Activated CD4-positive, CD25-positive, alpha-beta regulatory T cell treated with anti-CD3 and anti-CD28 coated beads, Interleukin-2, amount 50 U/mL, for 16 hours (primary cell): Measurements from ENCODE around the gene PHPT1.
"Not testable (repeated sequence)": the region's sequence is repeated elsewhere in the genome, so short reads cannot be mapped to it uniquely, and the experiment has no call there.

Experiments
- DNase-seq: peaks from one replicate; pipeline ENCODE4 v3.0.0-alpha.2; 2020; ENCODE audit warnings: low read depth, low spot score

Gene PHPT1

GRCh38 chr9:136837146-136837855 lies 11.9 kb upstream of the PHPT1 start:
- no peak for DNase-seq

GRCh38 chr9:136837856-136838277 lies 11.3 kb upstream of the PHPT1 start:
- not testable (repeated sequence) for DNase-seq

DNA sequence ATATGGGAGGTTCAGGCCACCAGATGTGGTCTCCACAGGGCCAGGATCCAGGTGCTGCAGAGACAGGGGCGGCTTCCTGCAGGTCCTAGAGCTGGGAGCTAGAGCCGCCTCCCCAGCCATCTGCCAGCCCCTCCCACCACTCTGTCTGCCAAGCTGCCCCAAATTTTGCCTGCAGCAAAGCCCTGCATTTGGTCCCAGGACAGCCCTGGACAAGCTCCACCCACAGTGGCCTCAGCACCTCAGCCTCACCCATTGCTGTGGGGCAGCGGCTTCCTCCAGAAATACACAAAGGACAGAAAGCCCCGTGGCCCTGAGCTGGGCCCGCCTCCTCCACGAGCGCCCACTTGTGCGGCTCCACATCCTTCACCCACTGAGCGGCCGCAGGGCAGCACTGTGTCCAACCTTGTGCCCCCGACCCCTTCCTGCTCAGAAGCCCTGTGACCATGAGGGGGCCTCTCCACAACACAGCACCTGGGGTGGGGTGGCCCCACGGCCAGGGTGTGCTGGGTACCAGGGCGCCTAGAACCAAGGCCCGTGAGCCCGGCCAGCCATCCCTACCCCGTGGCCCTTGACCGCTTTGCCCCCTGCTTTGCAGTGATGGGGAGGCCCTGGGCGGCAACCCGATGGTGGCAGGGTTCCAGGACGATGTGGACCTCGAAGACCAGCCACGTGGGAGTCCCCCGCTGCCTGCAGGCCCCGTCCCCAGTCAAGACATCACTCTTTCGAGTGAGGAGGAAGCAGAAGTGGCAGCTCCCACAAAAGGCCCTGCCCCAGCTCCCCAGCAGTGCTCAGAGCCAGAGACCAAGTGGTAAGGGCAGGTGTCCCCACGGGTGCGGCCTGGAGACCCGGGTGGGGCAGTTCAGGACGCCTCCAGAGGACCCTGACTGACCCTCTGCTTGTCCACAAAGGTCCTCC lies 10.6 kb upstream of the PHPT1 start:
- DNase-seq: no peak

GRCh38 chr9:136839229-136840139 lies 9.7 kb upstream of the PHPT1 start:
- no peak for DNase-seq

DNA sequence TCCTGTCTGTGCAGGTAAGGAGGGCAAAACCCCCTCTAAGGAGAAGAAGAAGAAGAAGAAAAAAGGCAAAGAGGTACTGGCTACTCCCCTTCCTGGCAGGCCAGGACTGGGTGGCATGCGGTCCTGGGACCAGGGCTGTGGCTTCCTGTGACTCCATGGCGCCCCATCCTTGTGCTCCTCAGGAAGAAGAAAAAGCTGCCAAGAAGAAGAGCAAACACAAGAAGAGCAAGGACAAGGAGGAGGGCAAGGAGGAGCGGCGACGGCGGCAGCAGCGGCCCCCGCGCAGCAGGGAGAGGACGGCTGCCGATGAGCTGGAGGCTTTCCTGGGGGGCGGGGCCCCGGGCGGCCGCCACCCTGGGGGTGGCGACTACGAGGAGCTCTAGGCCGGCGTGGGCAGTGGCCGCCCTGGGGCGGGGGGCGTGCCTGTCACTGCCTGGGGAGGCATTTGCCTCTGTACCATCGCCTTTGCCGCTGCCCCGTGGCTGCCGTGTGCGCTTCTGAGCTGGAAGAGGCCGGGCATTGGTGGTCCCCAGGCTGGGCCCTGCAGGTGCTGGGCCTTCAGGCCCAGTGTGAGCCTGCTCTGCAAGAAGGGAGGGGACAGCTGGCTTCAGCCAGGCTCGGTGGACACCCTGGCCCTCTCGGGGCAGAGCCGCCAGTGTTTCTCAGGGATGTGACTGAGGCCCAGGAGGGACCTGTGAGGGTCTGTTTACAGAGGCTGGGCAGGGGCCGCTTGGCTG lies 8.9 kb upstream of the PHPT1 start:
- no peak for DNase-seq

GRCh38 chr9:136840877-136841645 lies 8.1 kb upstream of the PHPT1 start:
- DNase-seq: no peak

DNA sequence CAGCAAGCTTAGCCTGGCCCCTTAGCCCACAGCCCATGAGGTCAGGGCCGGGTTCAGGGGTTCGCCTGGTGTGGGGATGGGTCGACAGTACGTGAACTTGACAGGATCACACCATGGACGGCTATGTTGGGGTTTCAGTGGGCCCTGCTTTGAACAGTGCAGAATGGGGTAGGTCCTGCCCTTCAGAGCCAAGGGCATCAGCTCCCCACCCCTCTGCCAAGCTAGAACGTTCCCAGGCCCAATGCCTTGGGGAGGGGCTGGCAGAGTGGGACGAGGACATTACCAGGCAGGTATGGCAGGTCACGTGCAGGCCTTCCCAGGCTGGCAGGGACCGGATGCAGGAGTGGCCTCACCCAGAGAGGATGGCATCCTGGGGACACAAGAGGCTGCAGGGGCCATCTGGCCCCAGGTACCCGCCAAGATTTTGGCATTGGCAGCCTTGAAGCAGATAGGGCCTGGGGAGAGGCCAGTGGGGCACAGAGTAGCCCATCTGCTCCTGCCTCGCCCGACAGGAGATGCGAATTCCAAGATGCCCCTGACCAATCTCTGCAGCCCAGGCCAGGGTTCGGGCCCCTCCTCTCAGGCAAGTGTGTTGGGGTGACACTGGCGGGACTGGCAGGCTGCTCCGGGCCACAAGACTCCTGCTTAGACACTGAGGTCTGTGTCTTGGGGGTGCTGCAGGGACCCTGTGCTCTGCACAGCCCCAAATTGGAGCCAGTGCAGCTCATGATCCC lies 7.4 kb upstream of the PHPT1 start:
- not testable (repeated sequence) for DNase-seq

DNA sequence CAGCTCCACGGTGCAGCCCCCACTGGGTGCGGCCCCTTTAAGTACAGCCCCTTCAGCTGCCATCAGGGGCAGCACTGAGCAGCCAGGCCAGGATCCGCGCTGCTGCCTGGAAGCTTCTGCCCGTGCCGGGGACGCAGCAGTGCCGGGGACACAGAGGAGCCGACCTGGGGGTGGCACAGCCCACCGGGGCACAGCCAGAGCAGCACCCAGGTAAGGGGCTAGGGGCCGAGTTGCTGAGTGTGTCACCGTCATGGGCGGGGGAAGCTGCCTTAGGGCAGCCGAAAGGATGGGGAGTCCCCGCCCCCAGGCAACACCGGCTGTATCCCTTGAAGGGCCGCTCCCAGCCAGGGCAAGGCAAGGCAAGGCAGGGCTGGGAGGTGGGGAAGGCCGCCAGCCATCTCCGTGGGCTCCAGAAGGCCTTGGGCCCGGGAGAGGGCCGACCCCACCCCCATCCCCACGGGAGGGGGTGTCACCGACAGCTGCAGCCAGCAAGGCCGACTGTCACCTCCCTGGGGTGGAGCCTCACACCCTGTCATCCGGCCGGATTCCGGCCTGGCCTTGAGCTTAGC lies 6.7 kb upstream of the PHPT1 start, which contains the start of gene AJM1:
Gene AJM1 (plus strand): TSS at position 99 of the 569 bp plus-strand sequence. CDS start 1,937 bp downstream, outside the sequence.
- DNase-seq: peak; percentile 58

- not testable (repeated sequence) for DNase-seq
Measured at GRCh38 chr9:136843159-136843800, 5.9 kb upstream of the PHPT1 start.

- not testable (repeated sequence) for DNase-seq
Measured at GRCh38 chr9:136843801-136844740, 5.1 kb upstream of the PHPT1 start.

GRCh38 chr9:136844761-136845464 lies 4.3 kb upstream of the PHPT1 start:
- DNase-seq: no peak

GRCh38 chr9:136845465-136846260 lies 3.5 kb upstream of the PHPT1 start:
- DNase-seq: no peak

- no peak for DNase-seq
Measured at GRCh38 chr9:136846376-136847087, 2.7 kb upstream of the PHPT1 start.

- no peak for DNase-seq
Measured at GRCh38 chr9:136847088-136847825, 2.0 kb upstream of the PHPT1 start.
